Natural killer cell (primary cell): ENCODE data around the gene USP30. TPM values are rescaled to one million over a fixed set of nuclear protein-coding genes. Genes with fewer than 3 reads are reported as not detected.

Experiments used
- ATAC-seq, 3 donors: fragments of 150-1000 bp in 2 of 3; fragments of 200-7000 bp in 1 of 3; cut with Tn5 transposase; 1 replicate in 1 of 3; 2 replicates in 2 of 3; pipeline ENCODE4 v1.10.0; 2021; ENCODE audit warnings: mild to moderate bottlenecking in 2 of 3, moderate library complexity in 2 of 3
- DNase-seq, 2 donors: peaks; one replicate each; pipeline versions ENCODE4 v3.0.0 to v3.0.0-alpha.2; 2013 to 2021; ENCODE audit warnings: mixed read lengths in 1 of 2
- H3K27ac ChIP-seq: one replicate; pipeline ENCODE4 v1.5.1; 2013; ENCODE audit warnings: mild to moderate bottlenecking, low read length
- H3K27me3 ChIP-seq: one replicate; pipeline ENCODE4 v1.6.1; 2013; ENCODE audit warnings: low read length; ENCODE audit not compliant: control insufficient read depth, insufficient read depth
- H3K36me3 ChIP-seq: one replicate; pipeline ENCODE4 v1.6.1; 2013; ENCODE audit warnings: low read length; ENCODE audit not compliant: control insufficient read depth, insufficient read depth
- H3K4me1 ChIP-seq: one replicate; pipeline ENCODE4 v1.6.1; 2013; ENCODE audit warnings: low read length; ENCODE audit not compliant: control insufficient read depth, insufficient read depth
- H3K4me3 ChIP-seq: one replicate; pipeline ENCODE4 v1.5.1; 2013; ENCODE audit warnings: low read length
- H3K9me3 ChIP-seq: one replicate; pipeline ENCODE4 v1.6.1; 2013; ENCODE audit warnings: low read length; ENCODE audit not compliant: control insufficient read depth, insufficient read depth
- H3K27ac Mint-ChIP-seq, 2 donors: one replicate each; pipeline ENCODE4 v1.8.0; 2022; ENCODE audit warnings: mild to moderate bottlenecking in 2 of 2, mixed read lengths in 2 of 2, moderate library complexity in 1 of 2
- H3K27me3 Mint-ChIP-seq, 2 donors: one replicate each; pipeline ENCODE4 v1.8.0; 2022; ENCODE audit warnings: low read depth in 2 of 2, mixed read lengths in 2 of 2
- H3K36me3 Mint-ChIP-seq: one replicate; pipeline ENCODE4 v1.8.0; 2022; ENCODE audit warnings: mixed read lengths
- H3K4me1 Mint-ChIP-seq, 2 donors: one replicate each; pipeline ENCODE4 v1.8.0; 2022; ENCODE audit warnings: mixed read lengths in 2 of 2
- H3K4me3 Mint-ChIP-seq: one replicate; pipeline ENCODE4 v1.8.0; 2022; ENCODE audit warnings: mild to moderate bottlenecking, moderate library complexity, mixed read lengths
- H3K9me3 Mint-ChIP-seq, 2 donors: one replicate each; pipeline ENCODE4 v1.8.0; 2022; ENCODE audit warnings: mixed read lengths in 2 of 2
- CTCF ChIP-seq: fragments of 200-600 bp; IDR thresholded peaks from one replicate; pipeline ENCODE4 v1.8.0; 2022; ENCODE audit warnings: antibody characterized with exemption
- WGBS: methylation state at CpG from one replicate; pipeline ENCODE4 v1.1.7; 2013; ENCODE audit warnings: missing lambda C conversion rate; ENCODE audit not compliant: insufficient coverage; 5-methylcytosine and 5-hydroxymethylcytosine counted together
- intact Hi-C: fragments of 100-400 bp; cut with micrococcal nuclease; formaldehyde crosslinking; loops from one replicate; pipeline ENCODE4 v1.14.2; 2022
- total RNA-seq, 4 donors: library from RNA; stranded (reverse); fragments of 120-200 nt in 1 of 4; gene quantifications; one replicate each; pipeline versions ENCODE4 v1.2.3 to v1.2.4, GENCODE V29; 2013 to 2022

The USP30 gene
- total RNA-seq, 3 donors from 2014 or later (not counting 1 experiment from before 2014, with no cell fraction given) = 18.4 to 20.8 (median 20.1) TPM

- H3K27ac Mint-ChIP-seq = peak overlapping the region in 1 of 2 donors; percentile 85
- H3K27me3 Mint-ChIP-seq = no peaks in the 10 kb centered on the region
- Histone ChIP-seq H3K4me1 (peaks cover 34% of the 10 kb centered on the region), H3K27me3 (no peaks in the 10 kb centered on the region), H3K4me3 (no peak overlapping the region), H3K9me3 (no peaks in the 10 kb centered on the region), H3K27ac (no peak overlapping the region), H3K36me3 (peaks cover 32% of the 10 kb centered on the region)
- H3K9me3 Mint-ChIP-seq = no peaks in the 10 kb centered on the region
- no peak for TF ChIP-seq CTCF
- 78% methylated on average over 1 of the region's 4 CpGs for WGBS
- ATAC-seq = no peak
- DNase-seq = no peak
- H3K4me1 Mint-ChIP-seq = peaks cover 28 to 36% of the 10 kb centered on the region in 2 donors
- intact Hi-C loops = no loop called here
- no peak overlapping the region for H3K4me3 Mint-ChIP-seq
- H3K36me3 Mint-ChIP-seq = no peaks in the 10 kb centered on the region
Measured at GRCh38 chr12:109100741-109101140, 48.4 kb downstream of the USP30 start.

GRCh38 chr12:109102491-109102890, 50.1 kb downstream of the USP30 start:
- Mint-ChIP-seq H3K27ac (no peak overlapping the region), H3K36me3 (no peaks in the 10 kb centered on the region), H3K4me1 (peaks cover 28 to 34% of the 10 kb centered on the region in 2 donors), H3K9me3 (no peaks in the 10 kb centered on the region), H3K27me3 (no peaks in the 10 kb centered on the region), H3K4me3 (no peak overlapping the region)
- ATAC-seq (no peak), DNase-seq (no peak)
- Histone ChIP-seq H3K9me3 (no peaks in the 10 kb centered on the region), H3K4me1 (peaks cover 30% of the 10 kb centered on the region), H3K27ac (no peak overlapping the region), H3K36me3 (peaks cover 41% of the 10 kb centered on the region), H3K27me3 (no peaks in the 10 kb centered on the region), H3K4me3 (no peak overlapping the region)
- intact Hi-C loops = no loop called here
- 95% methylated on average over 3 of the region's 3 CpGs for WGBS
- TF ChIP-seq CTCF = no peak

- no peak for TF ChIP-seq CTCF
- H3K27ac ChIP-seq = no peak overlapping the region
- H3K4me1 ChIP-seq = peaks cover 12% of the 10 kb centered on the region
- no peaks in the 10 kb centered on the region for H3K9me3 ChIP-seq
- WGBS = 97% methylated on average over 5 of the region's 5 CpGs
- H3K4me3 ChIP-seq = no peak overlapping the region
- H3K36me3 ChIP-seq = peaks cover 47% of the 10 kb centered on the region
- no peak overlapping the region for H3K4me3 Mint-ChIP-seq
- H3K27me3 ChIP-seq = no peaks in the 10 kb centered on the region
- peaks cover 7% of the 10 kb centered on the region in 2 donors for H3K4me1 Mint-ChIP-seq
- ATAC-seq (no peak), DNase-seq (no peak)
- H3K36me3 Mint-ChIP-seq = no peaks in the 10 kb centered on the region
- H3K27ac Mint-ChIP-seq = no peak overlapping the region
- intact Hi-C loops = no loop called here
- no peaks in the 10 kb centered on the region for H3K27me3 Mint-ChIP-seq
- no peaks in the 10 kb centered on the region for H3K9me3 Mint-ChIP-seq
Measured at GRCh38 chr12:109105176-109105575, 52.8 kb downstream of the USP30 start.

GRCh38 chr12:109109746-109110350, 57.5 kb downstream of the USP30 start:
- Histone ChIP-seq H3K4me1 (no peaks in the 10 kb centered on the region), H3K9me3 (no peaks in the 10 kb centered on the region), H3K27ac (no peak overlapping the region), H3K4me3 (no peak overlapping the region), H3K27me3 (no peaks in the 10 kb centered on the region), H3K36me3 (peaks cover 22% of the 10 kb centered on the region)
- TF ChIP-seq CTCF = no peak
- H3K4me3 Mint-ChIP-seq = no peak overlapping the region
- H3K36me3 Mint-ChIP-seq = no peaks in the 10 kb centered on the region
- H3K4me1 Mint-ChIP-seq = peaks cover 0 to 4% of the 10 kb centered on the region in 2 donors
- no peak overlapping the region for H3K27ac Mint-ChIP-seq
- H3K9me3 Mint-ChIP-seq = no peaks in the 10 kb centered on the region
- no peak for ATAC-seq
- DNase-seq = no peak
- no peaks in the 10 kb centered on the region for H3K27me3 Mint-ChIP-seq
- WGBS = 88% methylated on average over 5 of the region's 6 CpGs
- intact Hi-C loops = loop anchor here (2.0 kb wide), 1 partner anchor 275 kb away; no protein-coding TSS in a partner anchor
